H54 (cell line): ENCODE results near the gene LBX2.

ENCODE experiments used
- DNase-seq: peaks from one replicate; pipeline ENCODE4 v3.0.0; 2011; ENCODE audit warnings: low spot score, mixed read lengths; ENCODE audit not compliant: insufficient read length
- FAIRE-seq: peaks from 3 replicates; lab custom pipeline; 2011; peaks lifted over from hg19 to GRCh38; lab: Jason Lieb, UNC
- POLR2A ChIP-seq: IDR thresholded peaks from 2 replicates; pipeline ENCODE4 v1.6.1; 2011; ENCODE audit warnings: low read depth, mild to moderate bottlenecking, low read length

LBX2 gene

DNA sequence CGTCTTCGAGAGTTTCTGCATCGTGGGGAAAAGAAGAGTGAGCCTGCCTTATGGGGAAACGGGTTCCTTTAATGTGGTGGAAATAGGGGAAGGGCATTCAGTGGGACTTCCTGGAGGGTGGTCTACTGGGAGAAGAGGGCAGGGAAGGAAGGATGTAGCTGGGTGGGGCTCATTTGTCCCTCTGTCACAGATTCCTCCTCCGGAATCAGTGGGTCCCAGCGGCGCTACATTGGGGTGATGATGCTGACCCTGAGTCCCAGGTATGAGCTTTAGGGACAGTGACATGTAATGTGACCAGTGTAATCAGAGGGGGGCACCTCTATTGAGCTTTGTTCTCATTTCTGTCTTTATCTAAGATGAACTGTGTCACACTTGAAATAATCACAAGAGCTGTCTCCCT is 32.3 kb upstream of the LBX2 start:
- DNase-seq = no peak
- no peak for TF ChIP-seq POLR2A
- FAIRE-seq = no peak

- TF ChIP-seq POLR2A = no peak
- FAIRE-seq = no peak
- no peak for DNase-seq
Observed at GRCh38 chr2:74530239-74531187, 31.1 kb upstream of the LBX2 start.

- TF ChIP-seq POLR2A = peak; percentile 58
- FAIRE-seq (no peak), DNase-seq (peak; percentile 99)
Observed at GRCh38 chr2:74529357-74530238, 30.2 kb upstream of the LBX2 start, which contains the start of the genes AUP1 and HTRA2. Gene AUP1, minus strand, starts transcription at chr2:74529706. Its CDS starts 77 bp downstream, at chr2:74529629. Gene HTRA2, plus strand, starts transcription at chr2:74529933. Its CDS starts 74 bp downstream, at chr2:74530007.

DNA sequence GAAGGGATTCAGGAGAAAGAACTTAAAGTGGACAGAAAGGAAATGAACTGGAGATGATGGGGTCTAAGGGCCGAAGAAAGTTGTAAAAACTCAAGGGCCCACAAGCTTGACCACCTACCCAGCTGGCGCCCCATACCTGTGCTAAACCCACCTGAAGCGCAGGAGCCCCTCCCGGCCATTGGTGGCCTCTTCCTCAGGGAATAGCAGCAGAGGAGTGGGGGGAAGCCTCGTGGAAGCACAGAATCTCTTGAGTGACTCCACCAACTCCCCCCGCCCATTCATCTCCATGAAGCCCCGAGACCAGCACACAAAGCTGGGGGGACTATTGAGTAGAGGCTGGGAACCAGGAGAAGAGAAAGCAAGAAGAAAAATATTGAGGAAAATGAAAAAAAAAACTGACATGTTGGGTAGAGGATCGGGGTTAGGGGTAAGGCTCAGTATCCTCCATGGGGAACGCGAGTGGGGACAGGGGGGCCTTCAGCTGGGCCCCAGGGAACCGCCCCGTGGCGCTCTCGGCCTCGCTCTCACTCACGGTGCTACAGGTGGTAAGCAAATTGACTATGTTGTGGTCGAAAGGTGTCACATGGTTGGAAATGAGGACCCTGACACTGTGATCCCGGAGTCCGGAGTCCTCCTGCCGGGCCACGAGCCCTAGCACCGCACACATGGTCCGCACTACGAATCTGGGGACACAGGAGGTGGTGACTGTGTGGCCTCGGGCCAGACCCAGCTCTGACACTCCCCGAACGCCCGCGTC is 29.4 kb upstream of the LBX2 start:
- FAIRE-seq (no peak), DNase-seq (no peak)
- TF ChIP-seq POLR2A = no peak

- TF ChIP-seq POLR2A = no peak
- DNase-seq = no peak
- no peak for FAIRE-seq
Observed at GRCh38 chr2:74527741-74528140, 28.3 kb upstream of the LBX2 start.

DNA sequence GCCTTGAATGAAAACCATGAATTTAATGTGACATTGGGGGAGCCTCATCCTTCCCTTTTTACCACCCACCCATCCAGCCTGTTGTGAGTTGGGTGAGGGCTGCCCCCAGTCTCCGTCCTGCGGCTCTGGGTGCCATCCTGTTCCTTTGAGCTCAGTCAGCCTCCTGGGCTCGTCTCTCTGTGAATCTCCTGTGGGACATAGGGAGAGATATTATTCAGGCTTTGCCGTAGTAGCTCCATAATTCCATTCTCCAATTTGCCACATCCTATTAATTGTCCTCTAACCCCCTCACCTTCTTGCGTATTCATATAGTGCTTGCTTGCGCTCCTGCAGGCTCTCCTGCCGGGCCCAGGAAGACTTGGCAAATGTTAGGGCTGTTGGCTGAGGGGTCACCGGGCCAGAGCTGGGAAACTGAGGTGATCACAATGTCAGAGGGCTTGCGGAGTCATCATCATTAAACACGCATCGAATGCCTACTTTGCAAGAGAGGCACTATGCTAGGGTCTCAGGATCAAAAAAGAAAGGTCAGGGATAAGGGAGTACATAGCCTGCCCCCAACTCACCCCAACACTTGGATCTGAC is 27.3 kb upstream of the LBX2 start:
- no peak for FAIRE-seq
- DNase-seq = no peak
- TF ChIP-seq POLR2A = no peak

- no peak for DNase-seq
- no peak for FAIRE-seq
Observed at GRCh38 chr2:74525717-74526648, 26.6 kb upstream of the LBX2 start, which contains the start of gene DQX1. Gene DQX1, minus strand, starts transcription at chr2:74526231. Its CDS starts 502 bp downstream, at chr2:74525729.

GRCh38 chr2:74524955-74525716 is 25.7 kb upstream of the LBX2 start:
- DNase-seq (no peak), FAIRE-seq (no peak)
- no peak for TF ChIP-seq POLR2A

More at GRCh38 chr2:74525717-74526648, 26.6 kb upstream of the LBX2 start, which contains the start of gene DQX1:
- TF ChIP-seq POLR2A = no peak

- FAIRE-seq (no peak), DNase-seq (no peak)
Observed at GRCh38 chr2:74524005-74524404, 24.6 kb upstream of the LBX2 start.

DNA sequence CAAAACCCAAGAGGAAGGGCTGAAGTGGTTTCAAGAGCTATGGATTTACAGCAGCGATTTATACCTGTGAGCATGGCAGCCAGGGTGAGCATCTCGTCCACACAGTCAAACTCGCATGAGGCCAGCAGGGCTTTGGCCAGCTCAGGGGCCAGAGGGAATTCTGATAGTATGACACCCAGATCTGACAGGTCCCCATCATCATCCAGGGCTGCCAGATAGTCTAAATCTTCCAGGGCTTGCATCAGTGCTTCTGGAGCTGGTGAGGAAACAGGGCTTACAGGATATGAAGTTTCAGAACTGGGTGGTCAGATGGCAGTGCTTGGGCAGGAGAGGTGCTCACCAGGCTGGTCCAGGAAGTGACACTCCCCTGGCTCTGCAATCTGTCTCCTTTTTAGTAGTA is 23.1 kb upstream of the LBX2 start:
- FAIRE-seq = no peak
- TF ChIP-seq POLR2A = no peak
- DNase-seq = no peak

More at GRCh38 chr2:74524005-74524404, 24.6 kb upstream of the LBX2 start:
- TF ChIP-seq POLR2A = no peak

GRCh38 chr2:74516650-74517049 is 17.2 kb upstream of the LBX2 start:
- no peak for DNase-seq
- TF ChIP-seq POLR2A = no peak
- no peak for FAIRE-seq
